NCI-H2081 treated with DMSO at 0.1 percent for 48 hours (cell line): ENCODE data around the gene OR4M2.
"Not testable (repeated sequence)": the region's sequence is repeated elsewhere in the genome, so short reads cannot be mapped to it uniquely, and the experiment has no call there.

Experiments used
- DNase-seq: peaks from one replicate; lab custom pipeline; 2025; lab: John Stamatoyannopoulos, UW

The OR4M2 gene, protein sequence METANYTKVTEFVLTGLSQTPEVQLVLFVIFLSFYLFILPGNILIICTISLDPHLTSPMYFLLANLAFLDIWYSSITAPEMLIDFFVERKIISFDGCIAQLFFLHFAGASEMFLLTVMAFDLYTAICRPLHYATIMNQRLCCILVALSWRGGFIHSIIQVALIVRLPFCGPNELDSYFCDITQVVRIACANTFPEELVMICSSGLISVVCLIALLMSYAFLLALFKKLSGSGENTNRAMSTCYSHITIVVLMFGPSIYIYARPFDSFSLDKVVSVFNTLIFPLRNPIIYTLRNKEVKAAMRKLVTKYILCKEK

DNA sequence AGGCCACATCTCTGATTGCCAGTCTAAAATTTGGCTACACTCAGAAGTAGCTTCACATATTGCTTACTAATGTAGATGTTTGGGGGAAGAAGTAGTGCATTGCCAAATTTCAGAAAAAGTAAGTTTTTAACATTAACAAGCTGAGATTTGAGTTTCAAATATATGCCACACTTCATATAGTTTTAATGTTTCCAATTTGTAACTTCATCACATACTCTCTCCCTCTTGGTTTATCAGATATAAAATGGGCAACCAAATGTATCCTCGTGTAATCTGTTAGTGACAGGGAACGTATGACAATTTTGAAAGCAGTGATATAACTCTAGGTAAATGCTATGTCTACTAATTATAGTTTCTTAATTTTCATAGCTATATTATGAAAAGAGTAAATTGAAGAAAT, at the start of gene OR4M2:
OR4M2 (plus strand) TSS at position 301 of the 400 bp plus-strand sequence; CDS start at position 399, 98 bp downstream.
- not testable (repeated sequence) for DNase-seq

DNA sequence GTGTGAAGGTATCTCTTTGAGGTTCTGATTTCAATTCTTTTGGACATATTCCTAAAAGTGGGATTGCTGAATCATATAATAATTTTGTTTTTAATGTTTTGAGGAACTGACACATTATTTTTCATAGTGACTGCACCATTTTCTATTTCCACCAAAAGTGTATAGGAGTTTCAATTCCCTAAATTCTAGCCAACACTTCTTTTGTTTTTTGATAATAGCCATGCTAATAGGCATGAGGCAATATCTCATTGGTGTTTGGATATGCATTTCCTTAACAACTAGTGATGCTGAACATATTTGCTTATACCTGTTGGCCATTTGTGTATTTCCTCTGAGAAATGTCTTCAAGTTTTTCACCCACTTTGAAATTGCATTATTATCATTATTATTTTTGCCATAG, 11.1 kb upstream of the OR4M2 start:
- DNase-seq = not testable (repeated sequence)

DNA sequence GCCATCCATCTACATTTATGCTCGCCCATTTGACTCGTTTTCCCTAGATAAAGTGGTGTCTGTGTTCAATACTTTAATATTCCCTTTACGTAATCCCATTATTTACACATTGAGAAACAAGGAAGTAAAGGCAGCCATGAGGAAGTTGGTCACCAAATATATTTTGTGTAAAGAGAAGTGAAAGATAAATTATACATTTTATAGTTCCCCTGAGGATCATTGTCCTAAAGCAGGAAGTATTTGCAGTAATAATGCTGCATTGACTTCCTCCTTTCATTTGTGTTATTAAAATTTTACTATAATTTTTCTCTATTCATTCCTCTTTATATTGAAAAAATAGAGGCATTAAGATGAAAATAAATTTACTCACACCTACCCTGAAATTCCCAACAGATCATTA, 1.1 kb downstream of the OR4M2 start:
- not testable (repeated sequence) for DNase-seq

DNA sequence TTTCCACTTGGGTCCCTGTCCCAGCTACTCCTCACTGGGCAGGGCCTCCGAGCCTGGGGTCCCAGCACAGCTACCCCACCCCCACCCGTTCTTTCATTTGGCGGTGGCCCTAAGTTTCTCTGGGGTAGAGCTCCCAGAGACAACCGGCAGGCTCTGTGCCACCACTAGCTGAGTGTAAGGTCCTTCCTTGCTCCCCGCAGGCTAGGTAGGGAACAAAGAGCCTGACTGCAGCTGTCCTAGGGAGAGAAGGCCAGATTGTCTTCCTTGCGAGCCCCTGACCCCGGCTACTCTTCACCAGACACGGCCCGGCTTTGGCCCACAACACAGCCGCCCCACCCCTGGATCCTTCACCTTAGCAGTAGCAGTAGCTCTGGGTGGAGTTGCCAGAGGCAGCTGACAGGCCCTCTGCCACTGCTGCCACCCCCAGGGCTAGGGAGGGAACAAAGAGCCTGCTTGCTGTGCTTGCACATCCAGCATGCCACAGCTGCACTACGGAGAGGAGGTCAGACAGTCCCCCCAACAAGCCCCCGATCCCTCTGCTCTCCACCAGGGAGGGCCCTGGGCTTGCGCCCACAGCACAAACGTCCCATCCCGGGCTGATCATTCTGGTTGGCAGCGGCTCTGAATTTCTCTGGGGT, 18.4 kb downstream of the OR4M2 start:
- DNase-seq = not testable (repeated sequence)

DNA sequence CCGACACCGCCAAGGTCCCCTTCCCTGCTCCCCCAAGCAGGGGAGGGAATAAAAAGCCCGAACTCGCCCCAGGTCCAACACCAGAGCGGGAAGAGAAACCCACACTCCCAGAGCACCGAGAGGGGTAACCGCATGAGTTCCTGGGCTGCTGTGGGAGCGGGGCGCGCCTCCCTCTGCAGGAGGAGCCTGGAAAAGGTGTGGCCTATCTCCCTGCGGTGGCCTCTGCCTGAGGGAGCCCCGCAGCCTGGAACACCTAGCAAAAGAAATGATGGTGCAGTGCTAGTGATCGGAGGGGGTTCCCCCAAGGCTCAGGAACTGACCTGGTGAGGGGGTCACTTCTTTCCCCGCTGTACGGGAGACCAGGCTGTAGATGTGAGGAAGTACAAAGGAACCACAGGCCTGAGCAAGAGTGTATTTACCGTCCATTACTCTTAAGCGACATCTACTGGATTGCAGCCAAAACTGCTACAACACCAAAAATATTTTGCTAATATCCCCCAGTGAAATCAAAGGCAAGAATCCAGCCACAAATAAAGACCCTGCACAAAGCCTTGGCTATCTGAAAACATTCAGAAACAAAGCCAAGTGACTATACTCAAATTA, 19.1 kb downstream of the OR4M2 start:
- not testable (repeated sequence) for DNase-seq

DNA sequence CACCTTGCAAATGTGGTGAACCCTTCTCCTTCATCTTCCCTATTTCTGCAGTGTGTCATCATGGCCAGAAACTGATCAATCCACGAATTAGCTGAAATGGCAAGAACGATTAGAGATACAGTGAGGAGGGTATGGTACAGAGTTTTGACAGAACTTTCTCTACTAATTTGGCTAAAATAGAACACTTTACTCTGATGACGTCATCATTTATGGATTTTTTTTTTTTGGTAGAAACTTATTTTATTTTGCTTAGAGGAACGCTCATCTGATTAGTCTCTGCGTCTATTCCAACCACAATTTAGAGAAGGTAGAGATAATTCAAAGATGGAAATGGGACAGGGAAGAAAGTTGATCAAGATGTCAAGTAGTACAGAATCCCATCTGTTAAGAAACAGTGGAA, 41.7 kb downstream of the OR4M2 start:
- not testable (repeated sequence) for DNase-seq
